HG03060 (cell line): ENCODE data around the gene CYTH1.

Source experiments
- ATAC-seq: cut with Tn5 transposase; IDR thresholded peaks from one replicate; pipeline ENCODE4 v1.9.1; 2021; ENCODE audit warnings: low read depth, moderate number of reproducible peaks; ENCODE audit not compliant: unreplicated experiment

Gene CYTH1

GRCh38 chr17:78658281-78658785 is 123.7 kb downstream of the CYTH1 start:
- no peak for ATAC-seq

DNA sequence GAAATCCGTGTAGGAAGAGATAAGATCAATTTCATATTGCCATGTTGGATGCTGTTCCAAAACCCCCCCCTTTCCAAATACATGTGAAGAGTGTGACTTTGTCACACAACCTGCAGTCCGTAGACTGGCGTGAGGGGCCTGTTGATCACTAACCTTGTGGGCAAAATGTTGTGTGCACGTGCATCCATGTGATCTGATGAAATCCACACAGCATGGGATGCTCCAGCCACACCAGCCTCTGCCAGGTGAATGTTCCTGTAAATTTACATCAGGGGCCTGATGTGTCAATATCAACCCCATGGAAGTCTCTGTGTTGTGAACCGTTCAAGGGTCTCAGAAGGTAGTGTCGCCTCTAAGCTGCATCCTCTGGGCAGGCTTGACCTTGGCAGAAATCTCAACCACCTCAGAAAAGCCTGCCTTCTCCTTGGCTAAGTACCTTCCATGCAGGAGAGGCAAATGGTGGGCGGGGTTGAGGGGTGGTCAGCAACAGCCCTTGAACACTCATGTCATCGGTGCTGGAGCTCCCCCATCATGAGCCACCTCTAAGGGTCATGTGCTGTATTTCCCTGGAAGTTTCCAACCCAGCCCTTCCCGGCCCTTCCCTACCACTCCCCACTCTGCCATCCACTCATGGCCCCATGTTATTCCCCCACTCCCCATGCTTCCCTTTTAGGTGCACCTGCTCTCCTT is 126.7 kb downstream of the CYTH1 start:
- ATAC-seq: no peak

DNA sequence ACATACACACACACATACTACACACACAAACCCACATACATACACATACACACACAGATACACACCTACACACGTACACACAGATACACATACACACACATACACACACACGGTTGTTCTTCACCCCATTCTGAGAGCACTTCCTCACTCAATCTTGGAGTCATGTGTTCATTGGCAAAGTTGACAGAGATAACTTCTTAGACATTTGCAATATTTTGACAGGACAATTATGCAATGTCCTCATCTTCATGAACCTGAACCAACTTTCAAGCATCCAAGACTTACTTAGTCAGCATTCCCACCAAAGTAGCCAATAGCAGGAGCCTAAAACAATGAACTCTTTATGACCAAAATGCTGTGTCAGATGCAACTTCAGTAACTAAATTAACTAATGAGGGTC is 127.7 kb downstream of the CYTH1 start:
- ATAC-seq: no peak

GRCh38 chr17:78653382-78653781 is 128.7 kb downstream of the CYTH1 start:
- no peak for ATAC-seq

DNA sequence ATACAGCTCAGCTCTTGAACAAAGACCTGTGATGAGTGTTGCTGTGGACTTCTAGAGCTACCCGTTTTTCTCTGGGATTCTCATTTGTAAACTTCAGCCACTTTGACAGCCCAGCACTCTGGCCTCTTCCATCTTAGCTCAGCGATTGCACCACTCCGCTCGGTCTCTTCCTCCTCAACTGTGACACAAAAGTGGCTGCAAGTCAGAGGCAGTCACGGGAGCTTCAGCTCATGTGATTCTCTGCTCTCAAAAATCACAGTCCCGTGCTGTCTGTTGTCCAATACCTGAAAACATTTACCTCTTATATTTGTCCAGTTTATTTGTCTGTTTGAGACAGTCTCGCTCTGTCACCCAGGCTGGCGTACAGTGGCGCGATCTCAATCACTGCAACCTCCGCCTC is 129.2 kb downstream of the CYTH1 start:
- no peak for ATAC-seq

DNA sequence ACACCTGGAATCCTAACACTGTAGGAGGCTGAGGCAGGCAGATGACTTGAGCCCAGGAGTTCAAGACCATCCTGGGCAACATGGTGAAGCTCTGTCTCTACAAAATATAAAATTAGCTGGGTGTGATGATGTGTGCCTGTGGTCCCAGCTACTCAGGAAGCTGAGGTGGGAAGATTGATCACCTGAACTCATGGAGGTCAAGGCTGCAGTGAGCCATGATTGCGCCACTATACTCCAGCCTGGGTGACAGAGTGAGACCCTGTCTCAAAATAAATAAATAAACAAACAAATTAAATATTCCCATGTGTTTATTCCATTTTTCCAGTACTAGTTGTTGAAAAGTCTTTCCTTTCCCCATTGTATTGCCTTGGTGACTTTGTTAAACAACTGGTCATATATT is 130.0 kb downstream of the CYTH1 start:
- no peak for ATAC-seq

GRCh38 chr17:78651554-78651953 is 130.5 kb downstream of the CYTH1 start:
- ATAC-seq: no peak

DNA sequence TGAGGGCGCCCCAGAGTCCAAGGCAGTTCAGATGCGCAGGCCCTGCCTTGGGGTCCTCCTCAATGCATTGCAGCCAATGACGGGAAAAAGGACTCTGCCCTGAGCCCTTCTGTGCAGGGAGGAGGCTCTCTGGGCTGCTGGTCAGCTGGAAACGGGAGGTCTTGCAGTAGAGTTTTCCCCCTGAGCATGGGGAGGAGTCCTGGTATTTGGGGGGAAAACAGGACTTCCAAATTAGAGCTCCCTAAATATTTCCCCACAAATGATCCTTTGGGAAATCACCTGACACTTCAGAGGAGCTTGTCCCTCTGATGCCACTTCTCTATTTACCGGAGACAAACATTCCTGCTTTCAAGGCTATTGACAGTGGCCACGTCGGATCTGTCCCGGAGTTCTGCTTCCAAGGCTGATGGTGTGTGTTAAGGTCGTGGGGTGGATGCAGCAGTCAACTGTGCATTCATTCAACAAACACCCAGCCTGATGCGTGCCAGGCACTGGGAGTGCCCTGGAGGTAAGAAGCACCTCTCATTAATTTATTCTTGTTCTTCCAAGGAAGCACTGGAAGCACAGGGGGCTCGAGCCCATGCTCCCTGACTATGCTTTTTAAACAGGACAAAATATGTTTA is 131.9 kb downstream of the CYTH1 start:
- ATAC-seq: no peak

DNA sequence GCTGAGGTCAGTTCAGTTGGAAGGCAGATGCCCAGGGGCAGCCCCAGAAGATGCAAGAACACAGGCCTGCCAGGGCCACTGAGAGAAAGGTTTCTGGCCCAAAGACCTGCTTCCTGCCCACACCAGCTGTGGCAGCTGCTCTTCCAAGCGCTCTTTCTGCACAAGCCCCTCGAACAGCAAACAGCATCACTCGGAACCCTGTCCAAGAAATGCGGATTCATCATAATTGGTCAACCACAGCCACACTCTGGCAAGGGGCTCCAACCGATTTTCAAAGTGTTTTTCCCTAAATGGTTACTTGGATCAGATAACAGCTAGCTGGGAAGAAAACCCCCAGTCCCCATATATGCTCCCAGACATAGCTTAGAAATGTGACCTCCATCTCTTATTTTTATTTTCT is 133.8 kb downstream of the CYTH1 start:
- ATAC-seq: no peak

GRCh38 chr17:78647032-78647431 is 135.0 kb downstream of the CYTH1 start:
- ATAC-seq: no peak

GRCh38 chr17:78645421-78646295 is 136.4 kb downstream of the CYTH1 start:
- ATAC-seq: no peak

DNA sequence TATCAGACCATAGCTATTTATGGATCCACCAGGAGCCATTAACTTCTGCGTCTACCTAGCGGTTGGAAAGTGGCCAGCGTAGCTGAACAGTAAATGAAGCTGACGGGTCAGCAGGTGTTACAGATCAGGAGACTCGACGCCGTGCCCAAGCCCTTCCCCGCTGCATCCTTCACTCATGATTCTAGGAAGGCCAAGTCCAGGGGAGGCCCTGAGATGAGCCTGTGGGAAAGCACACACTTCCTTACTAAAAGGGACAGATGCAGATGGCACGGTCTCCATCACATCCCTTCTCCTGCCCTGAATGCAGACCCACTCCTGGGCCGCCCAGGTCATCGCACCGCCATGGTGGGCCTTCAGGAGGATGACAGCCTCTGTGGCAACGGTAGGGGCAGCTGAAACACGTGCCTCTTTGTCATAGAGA is 137.1 kb downstream of the CYTH1 start:
- ATAC-seq: no peak

GRCh38 chr17:78644224-78644623 is 137.8 kb downstream of the CYTH1 start:
- ATAC-seq: no peak

GRCh38 chr17:78643326-78643725 is 138.7 kb downstream of the CYTH1 start:
- no peak for ATAC-seq

DNA sequence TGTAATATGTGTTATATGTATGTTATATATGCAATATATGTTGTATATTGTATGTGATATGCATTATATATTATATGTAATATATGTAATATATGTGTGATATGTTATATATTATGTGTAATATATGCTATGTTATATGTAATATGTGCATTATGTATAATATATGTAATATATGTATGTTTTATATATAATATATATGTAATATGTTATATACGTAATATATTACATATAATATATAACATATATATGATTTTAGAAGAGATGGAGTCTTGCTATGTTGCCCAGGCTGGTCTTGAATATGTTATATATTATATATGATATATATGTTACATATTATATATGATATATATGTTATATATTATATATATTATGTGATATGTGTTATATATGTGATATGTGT is 139.4 kb downstream of the CYTH1 start:
- ATAC-seq: no peak

DNA sequence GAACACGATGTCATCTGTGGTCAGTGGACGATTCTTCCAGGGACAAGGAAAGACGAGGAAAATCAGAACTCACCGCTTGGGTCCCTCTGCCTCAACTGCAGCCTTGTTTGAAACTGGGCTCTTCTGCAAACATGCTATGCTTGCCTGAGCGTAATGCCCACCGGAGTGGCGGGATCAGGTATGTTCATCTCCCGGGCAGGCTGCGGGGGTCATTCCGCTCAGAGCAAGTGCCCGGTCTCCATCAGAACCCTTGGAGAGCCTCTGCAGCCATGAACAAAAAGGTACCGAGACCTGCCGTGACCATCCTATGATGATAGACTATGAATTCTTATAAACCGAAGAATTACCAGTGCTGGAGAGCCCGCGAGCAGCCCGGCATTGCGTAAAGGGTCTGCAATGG is 140.4 kb downstream of the CYTH1 start:
- no peak for ATAC-seq

GRCh38 chr17:78641243-78641642 is 140.8 kb downstream of the CYTH1 start:
- ATAC-seq: no peak

- ATAC-seq: no peak
Observed at GRCh38 chr17:78640700-78641099, 141.4 kb downstream of the CYTH1 start.

GRCh38 chr17:78637643-78638420 is 144.2 kb downstream of the CYTH1 start:
- no peak for ATAC-seq

DNA sequence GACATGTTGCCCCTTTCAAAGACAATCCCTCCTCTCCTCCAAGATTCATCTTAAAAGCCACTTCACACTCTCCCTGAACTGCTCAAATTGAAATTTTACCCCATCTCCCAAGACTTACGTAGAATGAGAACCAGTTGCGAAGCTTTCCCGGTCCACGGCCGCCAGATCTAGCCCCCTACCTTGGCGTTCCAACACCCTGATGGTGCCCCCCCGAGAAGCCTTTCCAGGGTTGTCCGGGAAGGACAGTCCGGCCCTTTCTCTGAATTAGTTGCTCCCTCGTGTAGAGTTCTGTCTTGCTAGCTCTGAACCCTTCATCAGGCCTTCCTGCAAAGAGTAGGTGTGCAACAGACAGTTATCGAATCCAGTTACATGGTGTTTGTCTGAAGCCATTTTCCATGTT is 144.9 kb downstream of the CYTH1 start:
- ATAC-seq: no peak

DNA sequence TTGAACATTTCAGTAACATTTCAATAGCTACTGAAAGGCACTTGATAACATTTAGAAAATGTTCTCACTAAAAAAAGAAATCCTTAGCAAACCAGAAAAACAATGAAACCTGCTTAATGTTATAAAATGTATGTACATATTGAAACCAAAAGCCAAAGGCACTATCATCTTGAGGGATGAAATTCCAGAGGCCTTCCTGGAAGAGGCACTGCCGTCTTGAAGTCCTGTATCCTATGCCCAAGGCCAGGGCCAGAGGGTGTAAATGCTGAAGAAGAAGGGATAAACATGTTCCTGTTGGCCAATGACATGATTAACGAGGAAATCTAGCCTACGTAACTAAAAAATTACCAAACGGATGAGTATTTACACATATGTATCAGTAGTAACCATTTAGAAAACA is 147.9 kb downstream of the CYTH1 start:
- ATAC-seq: no peak
